K562 (cell line): Measurements from ENCODE around the gene PHTF2.

ENCODE experiments used
- CTCF ChIP-seq, 3 experiments: IDR thresholded peaks in 2 of 3; conservative IDR thresholded peaks in 1 of 3; 2 replicates each; pipeline ENCODE4 v1.5.1; 2011 to 2012; ENCODE audit warnings: low read length in 3 of 3, mild to moderate bottlenecking in 3 of 3, control low read depth in 2 of 3, improper control_type of control experiment in 1 of 3, inconsistent platforms in 1 of 3, low read depth in 1 of 3, mixed read lengths in 1 of 3, moderate library complexity in 1 of 3; ENCODE audit not compliant: insufficient read depth in 2 of 3
- ERF ChIP-seq: fragments of 450-650 bp; formaldehyde crosslinking; IDR thresholded peaks from 2 replicates; pipeline ENCODE4 v1.4.0; 2020; ENCODE audit warnings: mild to moderate bottlenecking, mixed read lengths
- ETV6 ChIP-seq, 3 experiments: fragments of 150-350 bp in 1 of 3; sonication (generic) in 1 of 3; formaldehyde crosslinking in 1 of 3; IDR thresholded peaks; 2 replicates each; pipeline versions ENCODE4 v1.6.1 to v1.8.0; 2014 to 2022; ENCODE audit warnings: borderline replicate concordance in 2 of 3, low read depth in 2 of 3, antibody characterized with exemption in 1 of 3, low read length in 1 of 3, mild to moderate bottlenecking in 1 of 3, missing genetic modification reagents in 1 of 3
- KDM1A ChIP-seq, 2 experiments: fragments of 450-650 bp; IDR thresholded peaks; 2 replicates each; pipeline ENCODE4 v1.6.1; 2016; ENCODE audit warnings: mild to moderate bottlenecking in 2 of 2
- MAFF ChIP-seq: IDR thresholded peaks from 2 replicates; pipeline ENCODE4 v1.6.1; 2012; ENCODE audit warnings: low read length, improper control_type of control experiment
- MEF2D ChIP-seq: conservative IDR thresholded peaks from 2 replicates; pipeline ENCODE4 v1.6.1; 2016; ENCODE audit warnings: low read depth, missing genetic modification characterization, missing compliant biosample characterization
- POLR2A ChIP-seq: fragments of 450-650 bp; conservative IDR thresholded peaks from 2 replicates; pipeline ENCODE4 v1.6.1; 2016
- SETDB1 ChIP-seq: IDR thresholded peaks from one replicate; pipeline ENCODE4 v1.6.1; 2012; ENCODE audit warnings: low read length, control low read depth, inconsistent platforms
- TAF1 ChIP-seq: IDR thresholded peaks from 2 replicates; pipeline ENCODE4 v1.6.1; 2011; ENCODE audit warnings: mild to moderate bottlenecking, low read length, moderate library complexity; ENCODE audit not compliant: insufficient read depth, control insufficient read depth, severe bottlenecking; ENCODE audit errors: extremely low read depth
- TAF7 ChIP-seq: fragments of 450-650 bp; IDR thresholded peaks from 2 replicates; pipeline ENCODE4 v1.6.1; 2016; ENCODE audit warnings: missing genetic modification characterization, missing compliant biosample characterization
- ZNF133 ChIP-seq: fragments of 250-450 bp; sonication (Bioruptor Pico); IDR thresholded peaks from 2 replicates; pipeline ENCODE4 v1.4.0; 2020; ENCODE audit warnings: mild to moderate bottlenecking
- ZNF263 ChIP-seq: sonication (generic); formaldehyde crosslinking; IDR thresholded peaks from 2 replicates; pipeline ENCODE4 v1.8.0; 2022; ENCODE audit warnings: mild to moderate bottlenecking, missing genetic modification reagents, borderline replicate concordance
- TF ChIP-seq, protein P1 (sequence below): fragments of 450-650 bp; IDR thresholded peaks from 2 replicates; pipeline ENCODE4 v1.6.1; 2016; ENCODE audit warnings: mild to moderate bottlenecking

DNA sequence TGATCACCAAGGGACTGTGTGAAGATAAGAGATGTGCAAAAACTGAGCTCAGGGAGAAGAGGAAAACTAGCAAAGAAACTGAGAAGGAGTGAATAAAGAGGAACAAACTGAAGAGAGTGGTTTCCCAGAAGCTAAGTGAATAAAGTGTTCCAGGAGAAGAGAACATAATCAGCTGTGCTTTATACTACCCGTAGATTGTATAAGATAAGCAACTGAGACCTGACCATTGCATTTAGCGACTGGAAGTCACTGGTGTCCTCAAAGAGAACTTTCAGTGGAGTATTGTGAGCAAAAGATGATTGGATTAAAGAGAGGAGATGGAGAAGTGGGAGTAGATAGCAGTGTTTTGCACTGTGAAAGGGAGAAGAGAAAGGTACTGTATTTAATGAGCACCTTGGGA lies 14.6 kb downstream of the PHTF2 start:
- TF ChIP-seq TAF1, result no peak
- TF ChIP-seq CTCF (IDR thresholded peaks at IDR 0.05 in 2 of 3, conservative IDR thresholded peaks at IDR 0.05 in 1 of 3; ENCODE audit: insufficient read depth in 2 of 3, low read depth in 1 of 3, low read length in 3 of 3), result no peak
- TF ChIP-seq ZNF263 (CRISPR knock-in tag), result no peak
- TF ChIP-seq KDM1A (IDR thresholded peaks at IDR 0.05), result no peak
- TF ChIP-seq, protein P1, sequence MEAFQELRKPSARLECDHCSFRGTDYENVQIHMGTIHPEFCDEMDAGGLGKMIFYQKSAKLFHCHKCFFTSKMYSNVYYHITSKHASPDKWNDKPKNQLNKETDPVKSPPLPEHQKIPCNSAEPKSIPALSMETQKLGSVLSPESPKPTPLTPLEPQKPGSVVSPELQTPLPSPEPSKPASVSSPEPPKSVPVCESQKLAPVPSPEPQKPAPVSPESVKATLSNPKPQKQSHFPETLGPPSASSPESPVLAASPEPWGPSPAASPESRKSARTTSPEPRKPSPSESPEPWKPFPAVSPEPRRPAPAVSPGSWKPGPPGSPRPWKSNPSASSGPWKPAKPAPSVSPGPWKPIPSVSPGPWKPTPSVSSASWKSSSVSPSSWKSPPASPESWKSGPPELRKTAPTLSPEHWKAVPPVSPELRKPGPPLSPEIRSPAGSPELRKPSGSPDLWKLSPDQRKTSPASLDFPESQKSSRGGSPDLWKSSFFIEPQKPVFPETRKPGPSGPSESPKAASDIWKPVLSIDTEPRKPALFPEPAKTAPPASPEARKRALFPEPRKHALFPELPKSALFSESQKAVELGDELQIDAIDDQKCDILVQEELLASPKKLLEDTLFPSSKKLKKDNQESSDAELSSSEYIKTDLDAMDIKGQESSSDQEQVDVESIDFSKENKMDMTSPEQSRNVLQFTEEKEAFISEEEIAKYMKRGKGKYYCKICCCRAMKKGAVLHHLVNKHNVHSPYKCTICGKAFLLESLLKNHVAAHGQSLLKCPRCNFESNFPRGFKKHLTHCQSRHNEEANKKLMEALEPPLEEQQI, result no peak
- no peak for TF ChIP-seq ETV6 (IDR thresholded peaks at IDR 0.05; ENCODE audit: borderline replicate concordance in 1 of 2, low read depth in 2 of 2, low read length in 1 of 2)
- no peak for TF ChIP-seq ETV6 (CRISPR knock-in tag; IDR thresholded peaks at IDR 0.05; ENCODE audit: borderline replicate concordance)
- no peak for TF ChIP-seq SETDB1
- TF ChIP-seq MAFF, result no peak
- no peak for TF ChIP-seq ERF (CRISPR knock-in tag)
- TF ChIP-seq MEF2D (tag), result no peak
- no peak for TF ChIP-seq POLR2A
- TF ChIP-seq ZNF133, result no peak
- TF ChIP-seq TAF7 (tag), result no peak
